Loucy (cell line): ENCODE results near the gene PAK1.

Experiments used
- CTCF ChIP-seq: fragments of 200-600 bp; sonication (generic); conservative IDR thresholded peaks from 2 replicates; pipeline ENCODE4 v1.5.1; 2014; ENCODE audit warnings: mild to moderate bottlenecking, antibody characterized with exemption, low read length
- EZH2phosphoT487 ChIP-seq: fragments of 200-600 bp; IDR thresholded peaks from 2 replicates; pipeline ENCODE4 v1.6.1; 2018; ENCODE audit warnings: antibody characterized with exemption, mild to moderate bottlenecking, moderate library complexity, borderline replicate concordance

GRCh38 chr11:77320351-77320750 lies 153.5 kb downstream of the PAK1 start:
- TF ChIP-seq CTCF: no peak
- no peak for TF ChIP-seq EZH2phosphoT487
